ENCODE data around the gene RAB11FIP4.

RAB11FIP4 gene

GRCh38 chr17:31532081-31532480, 140.6 kb downstream of the RAB11FIP4 start:
- Histone ChIP-seq H3K4me3 (ENCODE audit: low read depth, low read length) (no peak overlapping the region), H3K4me1 (ENCODE audit: control insufficient read depth, insufficient read depth, low read length) (peaks cover 9% of the 10 kb centered on the region; the same call in 1 of the 2 replicates), H3K27me3 (ENCODE audit: control insufficient read depth, insufficient read depth, low read length) (no peaks in the 10 kb centered on the region), H3K27ac (ENCODE audit: low read depth, low read length) (no peak overlapping the region), H3K9ac (ENCODE audit: low read length) (no peak overlapping the region), H3K9me3 (ENCODE audit: control insufficient read depth, insufficient read depth, low read depth, low read length) (no peaks in the 10 kb centered on the region), H3K36me3 (ENCODE audit: control insufficient read depth, insufficient read depth, low read length) (peaks cover 40% of the 10 kb centered on the region)

GRCh38 chr17:31532526-31532925, 141.1 kb downstream of the RAB11FIP4 start:
- H3K9ac ChIP-seq (ENCODE audit: low read length): no peak overlapping the region
- no peaks in the 10 kb centered on the region for H3K9me3 ChIP-seq (ENCODE audit: control insufficient read depth, insufficient read depth, low read depth, low read length)
- H3K27me3 ChIP-seq (ENCODE audit: control insufficient read depth, insufficient read depth, low read length): no peaks in the 10 kb centered on the region
- peaks cover 9% of the 10 kb centered on the region; the same call in 1 of the 2 replicates for H3K4me1 ChIP-seq (ENCODE audit: control insufficient read depth, insufficient read depth, low read length)
- no peak overlapping the region for H3K27ac ChIP-seq (ENCODE audit: low read depth, low read length)
- peaks cover 40% of the 10 kb centered on the region for H3K36me3 ChIP-seq (ENCODE audit: control insufficient read depth, insufficient read depth, low read length)
- no peak overlapping the region for H3K4me3 ChIP-seq (ENCODE audit: low read depth, low read length)

GRCh38 chr17:31533546-31534155, 142.2 kb downstream of the RAB11FIP4 start:
- Histone ChIP-seq H3K4me1 (ENCODE audit: control insufficient read depth, insufficient read depth, low read length) (peaks cover 9% of the 10 kb centered on the region; the same call in 1 of the 2 replicates), H3K9ac (ENCODE audit: low read length) (no peak overlapping the region), H3K4me3 (ENCODE audit: low read depth, low read length) (no peak overlapping the region), H3K9me3 (ENCODE audit: control insufficient read depth, insufficient read depth, low read depth, low read length) (no peaks in the 10 kb centered on the region), H3K27me3 (ENCODE audit: control insufficient read depth, insufficient read depth, low read length) (no peaks in the 10 kb centered on the region), H3K36me3 (ENCODE audit: control insufficient read depth, insufficient read depth, low read length) (peaks cover 33% of the 10 kb centered on the region), H3K27ac (ENCODE audit: low read depth, low read length) (no peak overlapping the region)

- no peaks in the 10 kb centered on the region for H3K9me3 ChIP-seq (ENCODE audit: control insufficient read depth, insufficient read depth, low read depth, low read length)
- no peak overlapping the region for H3K4me3 ChIP-seq (ENCODE audit: low read depth, low read length)
- H3K4me1 ChIP-seq (ENCODE audit: control insufficient read depth, insufficient read depth, low read length): peaks cover 9% of the 10 kb centered on the region; the same call in 1 of the 2 replicates
- peaks cover 26% of the 10 kb centered on the region for H3K36me3 ChIP-seq (ENCODE audit: control insufficient read depth, insufficient read depth, low read length)
- no peaks in the 10 kb centered on the region for H3K27me3 ChIP-seq (ENCODE audit: control insufficient read depth, insufficient read depth, low read length)
- no peak overlapping the region for H3K27ac ChIP-seq (ENCODE audit: low read depth, low read length)
- H3K9ac ChIP-seq (ENCODE audit: low read length): no peak overlapping the region
These were observed 142.9 kb downstream of the RAB11FIP4 start for GRCh38 chr17:31534223-31534888.

- no peak overlapping the region for H3K4me3 ChIP-seq (ENCODE audit: low read depth, low read length)
- H3K9me3 ChIP-seq (ENCODE audit: control insufficient read depth, insufficient read depth, low read depth, low read length): no peaks in the 10 kb centered on the region
- peaks cover 14% of the 10 kb centered on the region for H3K36me3 ChIP-seq (ENCODE audit: control insufficient read depth, insufficient read depth, low read length)
- no peaks in the 10 kb centered on the region for H3K27me3 ChIP-seq (ENCODE audit: control insufficient read depth, insufficient read depth, low read length)
- peaks cover 9% of the 10 kb centered on the region; the same call in 1 of the 2 replicates for H3K4me1 ChIP-seq (ENCODE audit: control insufficient read depth, insufficient read depth, low read length)
- no peak overlapping the region for H3K9ac ChIP-seq (ENCODE audit: low read length)
- no peak overlapping the region for H3K27ac ChIP-seq (ENCODE audit: low read depth, low read length)
These were observed 144.1 kb downstream of the RAB11FIP4 start for GRCh38 chr17:31535581-31535981.

GRCh38 chr17:31536451-31536850, 145.0 kb downstream of the RAB11FIP4 start:
- H3K27me3 ChIP-seq (ENCODE audit: control insufficient read depth, insufficient read depth, low read length): no peaks in the 10 kb centered on the region
- no peaks in the 10 kb centered on the region for H3K9me3 ChIP-seq (ENCODE audit: control insufficient read depth, insufficient read depth, low read depth, low read length)
- no peak overlapping the region for H3K27ac ChIP-seq (ENCODE audit: low read depth, low read length)
- H3K4me3 ChIP-seq (ENCODE audit: low read depth, low read length): no peak overlapping the region
- H3K4me1 ChIP-seq (ENCODE audit: control insufficient read depth, insufficient read depth, low read length): peaks cover 9% of the 10 kb centered on the region; the same call in 1 of the 2 replicates
- no peak overlapping the region for H3K9ac ChIP-seq (ENCODE audit: low read length)
- peaks cover 5% of the 10 kb centered on the region for H3K36me3 ChIP-seq (ENCODE audit: control insufficient read depth, insufficient read depth, low read length)

GRCh38 chr17:31537565-31538011, 146.1 kb downstream of the RAB11FIP4 start:
- Histone ChIP-seq H3K4me3 (ENCODE audit: low read depth, low read length) (no peak overlapping the region), H3K36me3 (ENCODE audit: control insufficient read depth, insufficient read depth, low read length) (no peaks in the 10 kb centered on the region), H3K27me3 (ENCODE audit: control insufficient read depth, insufficient read depth, low read length) (no peaks in the 10 kb centered on the region), H3K27ac (ENCODE audit: low read depth, low read length) (no peak overlapping the region), H3K9ac (ENCODE audit: low read length) (no peak overlapping the region), H3K4me1 (ENCODE audit: control insufficient read depth, insufficient read depth, low read length) (peaks cover 9% of the 10 kb centered on the region; the same call in 1 of the 2 replicates), H3K9me3 (ENCODE audit: control insufficient read depth, insufficient read depth, low read depth, low read length) (no peaks in the 10 kb centered on the region)

- H3K36me3 ChIP-seq (ENCODE audit: control insufficient read depth, insufficient read depth, low read length): no peaks in the 10 kb centered on the region
- no peaks in the 10 kb centered on the region for H3K9me3 ChIP-seq (ENCODE audit: control insufficient read depth, insufficient read depth, low read depth, low read length)
- no peak overlapping the region for H3K9ac ChIP-seq (ENCODE audit: low read length)
- H3K27me3 ChIP-seq (ENCODE audit: control insufficient read depth, insufficient read depth, low read length): no peaks in the 10 kb centered on the region
- H3K4me1 ChIP-seq (ENCODE audit: control insufficient read depth, insufficient read depth, low read length): peaks cover 7% of the 10 kb centered on the region; the same call in 1 of the 2 replicates
- no peak overlapping the region for H3K27ac ChIP-seq (ENCODE audit: low read depth, low read length)
- H3K4me3 ChIP-seq (ENCODE audit: low read depth, low read length): no peak overlapping the region
These were observed 146.7 kb downstream of the RAB11FIP4 start for GRCh38 chr17:31538080-31538762.

GRCh38 chr17:31540602-31541307, 149.3 kb downstream of the RAB11FIP4 start:
- H3K9ac ChIP-seq (ENCODE audit: low read length): no peak overlapping the region
- no peaks in the 10 kb centered on the region for H3K4me1 ChIP-seq (ENCODE audit: control insufficient read depth, insufficient read depth, low read length)

GRCh38 chr17:31541559-31541958, 150.1 kb downstream of the RAB11FIP4 start:
- Histone ChIP-seq H3K36me3 (ENCODE audit: control insufficient read depth, insufficient read depth, low read length) (no peaks in the 10 kb centered on the region), H3K4me3 (ENCODE audit: low read depth, low read length) (no peak overlapping the region), H3K9ac (ENCODE audit: low read length) (no peak overlapping the region), H3K4me1 (ENCODE audit: control insufficient read depth, insufficient read depth, low read length) (no peaks in the 10 kb centered on the region), H3K27ac (ENCODE audit: low read depth, low read length) (no peak overlapping the region), H3K27me3 (ENCODE audit: control insufficient read depth, insufficient read depth, low read length) (no peaks in the 10 kb centered on the region), H3K9me3 (ENCODE audit: control insufficient read depth, insufficient read depth, low read depth, low read length) (no peaks in the 10 kb centered on the region)

More at GRCh38 chr17:31540602-31541307, 149.3 kb downstream of the RAB11FIP4 start:
- no peak overlapping the region for H3K4me3 ChIP-seq (ENCODE audit: low read depth, low read length)
- H3K36me3 ChIP-seq (ENCODE audit: control insufficient read depth, insufficient read depth, low read length): no peaks in the 10 kb centered on the region
- H3K9me3 ChIP-seq (ENCODE audit: control insufficient read depth, insufficient read depth, low read depth, low read length): no peaks in the 10 kb centered on the region
- H3K27ac ChIP-seq (ENCODE audit: low read depth, low read length): no peak overlapping the region
- no peaks in the 10 kb centered on the region for H3K27me3 ChIP-seq (ENCODE audit: control insufficient read depth, insufficient read depth, low read length)
